ENCODE measurements around the gene USP7.

- TF ChIP-seq POLR2AphosphoS5 (IDR thresholded peaks at IDR 0.05) = no peak
- no peak for TF ChIP-seq POLR2A (IDR thresholded peaks at IDR 0.05)
Measured at GRCh38 chr16:8853150-8853549, 110.6 kb downstream of the USP7 start.

All from prostate gland (tissue), 1 donor.